Activated CD4-positive, alpha-beta memory T cell treated with anti-CD3 and anti-CD28 coated beads, Interleukin-2, amount 10 ng/mL, durations not matched to agents 7 days and 5 days (primary cell): ENCODE measurements around the gene PDZD8. TPM values are rescaled to one million over a fixed set of nuclear protein-coding genes. Genes with fewer than 3 reads are reported as not detected.

ENCODE experiments used
- CTCF ChIA-PET: fragments of 350-600 bp; sonication (Branson Sonifier 250); formaldehyde crosslinking; loops from one replicate; lab custom pipeline; 2021; ENCODE audit warnings: antibody characterized with exemption, inconsistent platforms; lab: Charles Lee
- POLR2A ChIA-PET: fragments of 350-600 bp; sonication (Branson Sonifier 250); formaldehyde crosslinking; loops from one replicate; lab custom pipeline; 2021; ENCODE audit warnings: antibody characterized with exemption; lab: Charles Lee
- DNase-seq: peaks from one replicate; pipeline ENCODE4 v3.0.0-alpha.2; 2020
- H3K27ac Mint-ChIP-seq: one replicate; pipeline ENCODE4 v1.8.0; 2021; ENCODE audit warnings: mild to moderate bottlenecking, mixed read lengths
- H3K27me3 Mint-ChIP-seq: one replicate; pipeline ENCODE4 v1.8.0; 2021; ENCODE audit warnings: mixed read lengths
- H3K36me3 Mint-ChIP-seq: one replicate; pipeline ENCODE4 v1.8.0; 2021; ENCODE audit warnings: low read depth, mixed read lengths
- H3K4me1 Mint-ChIP-seq: one replicate; pipeline ENCODE4 v1.8.0; 2021; ENCODE audit warnings: mixed read lengths
- H3K4me3 Mint-ChIP-seq: one replicate; pipeline ENCODE4 v1.8.0; 2021; ENCODE audit warnings: mild to moderate bottlenecking, mixed read lengths
- H3K9me3 Mint-ChIP-seq: one replicate; pipeline ENCODE4 v1.8.0; 2021; ENCODE audit warnings: mixed read lengths
- total RNA-seq, 2 experiments: library from RNA; stranded (reverse); gene quantifications; one replicate each; pipeline ENCODE4 v1.2.3, GENCODE V29; 2021

The PDZD8 gene, protein sequence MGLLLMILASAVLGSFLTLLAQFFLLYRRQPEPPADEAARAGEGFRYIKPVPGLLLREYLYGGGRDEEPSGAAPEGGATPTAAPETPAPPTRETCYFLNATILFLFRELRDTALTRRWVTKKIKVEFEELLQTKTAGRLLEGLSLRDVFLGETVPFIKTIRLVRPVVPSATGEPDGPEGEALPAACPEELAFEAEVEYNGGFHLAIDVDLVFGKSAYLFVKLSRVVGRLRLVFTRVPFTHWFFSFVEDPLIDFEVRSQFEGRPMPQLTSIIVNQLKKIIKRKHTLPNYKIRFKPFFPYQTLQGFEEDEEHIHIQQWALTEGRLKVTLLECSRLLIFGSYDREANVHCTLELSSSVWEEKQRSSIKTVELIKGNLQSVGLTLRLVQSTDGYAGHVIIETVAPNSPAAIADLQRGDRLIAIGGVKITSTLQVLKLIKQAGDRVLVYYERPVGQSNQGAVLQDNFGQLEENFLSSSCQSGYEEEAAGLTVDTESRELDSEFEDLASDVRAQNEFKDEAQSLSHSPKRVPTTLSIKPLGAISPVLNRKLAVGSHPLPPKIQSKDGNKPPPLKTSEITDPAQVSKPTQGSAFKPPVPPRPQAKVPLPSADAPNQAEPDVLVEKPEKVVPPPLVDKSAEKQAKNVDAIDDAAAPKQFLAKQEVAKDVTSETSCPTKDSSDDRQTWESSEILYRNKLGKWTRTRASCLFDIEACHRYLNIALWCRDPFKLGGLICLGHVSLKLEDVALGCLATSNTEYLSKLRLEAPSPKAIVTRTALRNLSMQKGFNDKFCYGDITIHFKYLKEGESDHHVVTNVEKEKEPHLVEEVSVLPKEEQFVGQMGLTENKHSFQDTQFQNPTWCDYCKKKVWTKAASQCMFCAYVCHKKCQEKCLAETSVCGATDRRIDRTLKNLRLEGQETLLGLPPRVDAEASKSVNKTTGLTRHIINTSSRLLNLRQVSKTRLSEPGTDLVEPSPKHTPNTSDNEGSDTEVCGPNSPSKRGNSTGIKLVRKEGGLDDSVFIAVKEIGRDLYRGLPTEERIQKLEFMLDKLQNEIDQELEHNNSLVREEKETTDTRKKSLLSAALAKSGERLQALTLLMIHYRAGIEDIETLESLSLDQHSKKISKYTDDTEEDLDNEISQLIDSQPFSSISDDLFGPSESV
- total RNA-seq: 10 to 100 TPM; 12.3 to 12.8 TPM

DNA sequence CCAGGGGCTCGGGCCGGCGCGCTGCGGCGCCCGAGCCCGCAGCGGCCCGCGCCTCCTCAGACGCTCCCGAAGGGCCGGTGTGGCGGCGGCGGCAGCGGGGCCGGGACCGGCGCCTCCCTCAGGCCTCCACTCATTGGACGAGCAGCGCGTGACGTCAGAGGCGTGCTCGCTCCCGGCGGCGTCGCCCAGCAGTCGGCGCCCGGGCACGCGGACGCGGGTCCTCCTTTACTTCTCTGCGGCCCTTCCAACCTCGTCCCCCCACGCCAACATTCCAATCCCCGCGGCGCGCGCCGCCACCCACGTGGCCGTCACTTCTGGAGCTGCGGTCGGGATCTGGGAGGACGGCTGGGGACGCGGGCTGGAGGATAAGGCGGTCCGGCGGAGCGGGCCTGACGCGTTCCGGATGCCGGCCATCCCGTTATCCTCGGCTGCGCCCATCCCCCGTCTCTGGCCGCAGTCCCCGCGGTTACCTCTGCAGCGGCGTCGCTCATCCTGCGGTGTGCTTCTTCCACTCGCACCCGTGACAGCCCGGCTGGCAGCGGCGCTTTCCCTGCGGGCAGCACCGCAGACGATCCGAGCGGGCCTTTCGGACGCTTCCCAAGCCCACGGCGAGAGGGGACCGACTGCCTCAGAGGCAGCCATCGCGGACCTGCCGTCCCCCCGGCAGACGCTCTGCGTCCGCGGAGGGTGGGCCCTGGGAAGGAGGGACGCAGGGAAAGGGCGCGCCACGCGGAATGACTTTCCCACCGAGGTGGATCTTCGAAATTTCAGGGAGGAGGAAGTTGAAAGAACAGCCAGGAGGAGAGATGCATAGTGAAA, at the start of gene PDZD8:
Gene PDZD8 (minus strand): TSS at position 81 of the 819 bp plus-strand sequence. CDS start 213 bp downstream, outside the sequence.
- no peaks in the 10 kb centered on the region for H3K9me3 Mint-ChIP-seq
- peaks cover 36% of the 10 kb centered on the region for H3K27me3 Mint-ChIP-seq
- H3K4me1 Mint-ChIP-seq: peaks cover 26% of the 10 kb centered on the region
- peak within 1 kb of the TSS; percentile 96 for H3K4me3 Mint-ChIP-seq
- peaks cover 7% of the 10 kb centered on the region for H3K36me3 Mint-ChIP-seq
- DNase-seq: peak; percentile 89
- POLR2A ChIA-PET: no interaction called here
- peak within 1 kb of the TSS; percentile 78 for H3K27ac Mint-ChIP-seq
- CTCF ChIA-PET: no interaction called here

DNA sequence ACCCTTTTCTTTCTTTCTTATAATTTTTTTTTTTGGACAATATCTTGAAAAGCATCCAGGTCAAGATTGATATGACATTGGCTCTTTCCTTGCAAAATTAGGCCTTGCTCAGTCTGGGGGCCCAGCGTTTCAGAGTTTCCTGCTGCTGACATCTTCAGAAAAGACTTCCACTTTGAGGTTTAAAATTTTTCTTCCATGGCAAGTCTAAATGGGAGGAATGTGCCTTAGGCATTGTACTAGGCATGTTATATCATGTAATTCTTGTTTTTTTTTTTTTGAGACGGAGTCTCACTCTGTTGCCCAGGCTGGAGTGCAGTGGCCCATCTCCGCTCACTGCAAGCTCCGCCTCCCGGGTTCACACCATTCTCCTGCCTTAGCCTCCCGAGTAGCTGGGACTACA, 48.9 kb upstream of the PDZD8 start:
- DNase-seq: no peak
- Mint-ChIP-seq H3K27ac (no peak overlapping the region), H3K36me3 (no peaks in the 10 kb centered on the region), H3K9me3 (no peaks in the 10 kb centered on the region), H3K27me3 (peaks cover 2% of the 10 kb centered on the region), H3K4me3 (no peak overlapping the region), H3K4me1 (no peaks in the 10 kb centered on the region)
- ChIA-PET POLR2A (no interaction called here), CTCF (interaction anchor here (0.7 to 1.5 kb wide), 3 partner anchors 11 to 1554 kb away, joined by 3 to 5 read pairs (median 3); no protein-coding TSS in a partner anchor)

DNA sequence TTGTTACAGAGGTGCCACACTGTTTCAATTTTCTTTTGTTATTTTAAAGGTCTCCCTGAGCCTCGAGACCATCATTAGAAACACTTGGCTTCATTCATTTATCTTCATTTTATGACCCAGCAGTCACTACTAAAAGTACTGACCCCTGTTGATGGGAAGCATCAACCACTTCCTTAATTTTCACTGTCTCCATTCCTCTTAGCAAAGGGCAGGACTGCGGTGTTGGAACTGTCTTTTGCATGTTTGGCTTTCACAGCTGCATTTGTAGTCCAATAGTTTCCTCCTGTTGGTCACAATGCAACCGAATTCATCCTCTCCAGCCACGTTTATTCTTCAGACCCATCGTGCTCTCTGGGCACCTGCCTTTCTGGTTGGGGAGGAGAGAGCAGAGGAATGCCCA, 46.7 kb upstream of the PDZD8 start:
- Mint-ChIP-seq H3K9me3 (no peaks in the 10 kb centered on the region), H3K4me3 (no peak overlapping the region), H3K27me3 (peaks cover 5% of the 10 kb centered on the region), H3K36me3 (no peaks in the 10 kb centered on the region), H3K27ac (no peak overlapping the region), H3K4me1 (no peaks in the 10 kb centered on the region)
- ChIA-PET CTCF (interaction anchor here (0.7 kb wide), 1 partner anchor 253 kb away, joined by 3 read pairs; no protein-coding TSS in a partner anchor), POLR2A (no interaction called here)
- DNase-seq: no peak

DNA sequence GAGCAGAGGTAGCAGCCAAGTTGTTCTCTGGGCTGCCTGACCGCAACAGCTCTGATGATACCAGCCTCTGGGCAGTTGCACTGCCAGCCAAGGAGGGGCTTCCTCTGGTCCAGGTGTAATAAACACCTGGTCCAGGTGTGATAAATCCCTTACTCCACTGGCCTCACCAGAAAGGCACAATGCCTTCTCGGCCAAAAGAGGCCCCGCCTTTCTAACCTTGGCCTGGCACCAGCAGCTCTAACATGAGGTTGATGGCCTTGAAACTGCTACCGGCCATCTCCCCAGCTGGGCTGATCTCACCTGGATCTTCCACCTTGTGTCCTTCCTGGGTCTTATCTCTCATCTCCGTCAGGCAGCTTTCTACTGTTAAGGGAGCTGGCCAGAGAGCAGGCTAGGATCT, 45.5 kb upstream of the PDZD8 start:
- DNase-seq: no peak
- Mint-ChIP-seq H3K27ac (no peak overlapping the region), H3K4me1 (no peaks in the 10 kb centered on the region), H3K4me3 (no peak overlapping the region), H3K36me3 (no peaks in the 10 kb centered on the region), H3K9me3 (no peaks in the 10 kb centered on the region), H3K27me3 (peaks cover 3% of the 10 kb centered on the region)
- POLR2A ChIA-PET: no interaction called here
- CTCF ChIA-PET: no interaction called here

DNA sequence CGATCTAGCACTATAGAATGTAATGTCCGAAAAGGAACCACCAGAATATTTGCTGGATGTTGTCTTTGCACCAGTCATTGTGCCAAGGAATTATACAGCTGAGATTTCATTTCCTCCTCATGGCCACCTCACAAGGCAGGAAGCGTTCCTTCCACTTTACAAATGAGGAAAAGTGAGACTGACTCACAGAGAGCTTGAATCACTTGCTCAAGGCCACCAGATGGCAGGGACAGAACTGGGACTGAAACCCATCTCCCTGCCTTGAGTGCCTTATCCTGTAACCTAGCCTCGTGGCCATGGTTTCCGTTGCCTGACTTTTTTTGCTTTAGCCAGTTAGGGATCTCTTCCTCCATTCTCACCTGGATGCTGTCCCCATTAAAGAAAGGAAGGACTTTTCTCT, 44.7 kb upstream of the PDZD8 start:
- ChIA-PET CTCF (no interaction called here), POLR2A (no interaction called here)
- Mint-ChIP-seq H3K27ac (no peak overlapping the region), H3K9me3 (no peaks in the 10 kb centered on the region), H3K36me3 (no peaks in the 10 kb centered on the region), H3K4me3 (no peak overlapping the region), H3K27me3 (peaks cover 3% of the 10 kb centered on the region), H3K4me1 (no peaks in the 10 kb centered on the region)
- no peak for DNase-seq

DNA sequence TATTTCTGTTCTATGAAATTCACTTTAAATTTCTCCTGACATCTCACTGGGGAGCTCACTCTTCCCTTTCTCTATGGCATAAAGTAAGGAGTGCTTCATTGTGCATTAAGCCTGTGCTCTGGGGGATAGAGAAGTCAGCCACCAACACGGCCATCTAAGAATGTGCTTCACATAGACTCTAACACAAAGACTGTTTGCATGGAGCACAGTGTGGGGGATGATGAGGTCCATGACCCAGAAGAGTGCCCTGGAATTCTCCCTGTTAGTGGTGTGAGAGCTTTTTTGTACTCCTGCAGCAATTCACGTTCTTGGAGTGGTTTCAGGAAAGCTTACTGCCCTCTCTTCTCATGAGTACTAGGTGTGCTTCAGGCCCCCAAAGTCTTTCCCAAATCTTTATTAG, 43.9 kb upstream of the PDZD8 start:
- Mint-ChIP-seq H3K36me3 (no peaks in the 10 kb centered on the region), H3K27ac (no peak overlapping the region), H3K27me3 (peaks cover 3% of the 10 kb centered on the region), H3K9me3 (no peaks in the 10 kb centered on the region), H3K4me3 (no peak overlapping the region), H3K4me1 (no peaks in the 10 kb centered on the region)
- CTCF ChIA-PET: no interaction called here
- POLR2A ChIA-PET: no interaction called here
- no peak for DNase-seq

DNA sequence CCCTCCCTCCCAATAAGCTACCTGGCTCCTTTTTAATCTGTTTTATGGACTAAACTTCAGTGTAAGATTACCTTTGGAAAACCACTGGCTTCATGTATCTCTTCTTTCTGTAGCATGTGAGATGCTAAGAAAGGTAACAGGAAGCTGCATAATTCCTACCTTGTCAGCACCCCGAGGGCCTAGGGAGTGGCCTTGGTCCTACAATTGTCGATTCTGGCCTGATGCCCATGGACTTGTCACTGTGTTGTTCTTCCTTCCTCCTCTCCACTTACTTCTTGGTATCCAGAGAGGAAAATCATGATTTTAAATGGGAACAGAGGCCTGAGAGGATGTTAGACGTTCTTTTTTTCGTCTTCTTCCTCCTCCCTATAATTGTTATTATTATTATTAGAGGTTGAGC, 42.9 kb upstream of the PDZD8 start:
- Mint-ChIP-seq H3K4me1 (no peaks in the 10 kb centered on the region), H3K36me3 (no peaks in the 10 kb centered on the region), H3K27ac (no peak overlapping the region), H3K4me3 (no peak overlapping the region), H3K9me3 (no peaks in the 10 kb centered on the region), H3K27me3 (peaks cover 3% of the 10 kb centered on the region)
- DNase-seq: no peak
- ChIA-PET POLR2A (no interaction called here), CTCF (no interaction called here)

DNA sequence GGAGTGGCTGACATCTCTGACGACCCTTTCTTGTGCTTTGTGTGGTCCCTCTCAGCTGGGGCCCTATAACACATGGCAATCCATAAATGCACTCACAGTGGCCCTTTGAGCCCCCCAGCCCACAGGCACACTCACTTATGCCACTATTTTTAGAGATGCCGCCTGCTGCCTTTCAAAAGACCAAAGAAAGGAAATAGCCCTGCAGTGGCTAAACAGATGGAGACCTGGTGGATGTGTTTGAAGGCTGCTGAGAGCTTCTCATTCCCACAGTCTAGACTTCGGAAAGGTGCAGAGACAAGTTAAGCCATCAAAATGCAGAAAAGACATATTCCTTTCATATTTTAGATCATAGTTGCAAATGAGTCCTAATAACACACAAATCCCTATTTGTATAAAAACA, 42.0 kb upstream of the PDZD8 start:
- Mint-ChIP-seq H3K4me1 (no peaks in the 10 kb centered on the region), H3K4me3 (no peak overlapping the region), H3K27ac (no peak overlapping the region), H3K27me3 (peaks cover 8% of the 10 kb centered on the region), H3K9me3 (no peaks in the 10 kb centered on the region), H3K36me3 (no peaks in the 10 kb centered on the region)
- POLR2A ChIA-PET: no interaction called here
- CTCF ChIA-PET: no interaction called here
- DNase-seq: no peak

DNA sequence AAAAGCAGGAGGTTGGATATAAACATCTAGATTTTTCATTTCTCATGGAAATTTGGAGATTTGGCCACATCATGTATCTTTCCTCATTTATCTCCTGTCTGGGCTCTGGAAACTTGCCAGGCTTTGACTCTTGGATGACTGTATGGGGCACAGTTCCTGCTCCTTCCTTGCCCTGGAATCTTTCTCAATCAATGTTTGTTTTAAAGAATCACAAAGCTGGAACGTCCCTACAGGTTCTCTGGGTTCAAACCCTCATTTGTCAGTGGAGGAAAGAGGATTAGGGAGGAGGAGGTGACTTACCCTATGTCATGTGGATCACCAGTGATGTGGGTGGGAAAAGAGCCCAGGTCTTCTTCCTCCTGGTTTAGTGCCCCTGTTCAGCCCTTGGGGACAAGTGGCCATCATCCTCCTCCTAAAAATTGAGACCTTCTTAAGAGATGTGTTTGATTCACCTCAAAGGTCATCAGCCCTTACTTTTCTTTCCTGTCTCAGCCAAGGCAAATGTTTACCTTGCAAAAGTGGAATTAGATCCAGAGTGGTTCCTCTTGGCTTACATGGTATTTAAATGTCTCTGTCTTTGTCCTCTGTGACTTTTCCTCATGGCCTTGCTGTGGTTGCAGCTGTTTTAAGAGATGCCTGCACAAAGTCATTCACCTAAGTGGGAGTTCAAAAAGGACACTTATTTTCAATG, 38.8 kb upstream of the PDZD8 start:
- no peak overlapping the region for H3K27ac Mint-ChIP-seq
- H3K9me3 Mint-ChIP-seq: no peaks in the 10 kb centered on the region
- ChIA-PET CTCF (no interaction called here), POLR2A (no interaction called here)
- H3K27me3 Mint-ChIP-seq: peaks cover 15% of the 10 kb centered on the region
- no peak overlapping the region for H3K4me3 Mint-ChIP-seq
- H3K4me1 Mint-ChIP-seq: no peaks in the 10 kb centered on the region
- H3K36me3 Mint-ChIP-seq: no peaks in the 10 kb centered on the region
- DNase-seq: no peak

DNA sequence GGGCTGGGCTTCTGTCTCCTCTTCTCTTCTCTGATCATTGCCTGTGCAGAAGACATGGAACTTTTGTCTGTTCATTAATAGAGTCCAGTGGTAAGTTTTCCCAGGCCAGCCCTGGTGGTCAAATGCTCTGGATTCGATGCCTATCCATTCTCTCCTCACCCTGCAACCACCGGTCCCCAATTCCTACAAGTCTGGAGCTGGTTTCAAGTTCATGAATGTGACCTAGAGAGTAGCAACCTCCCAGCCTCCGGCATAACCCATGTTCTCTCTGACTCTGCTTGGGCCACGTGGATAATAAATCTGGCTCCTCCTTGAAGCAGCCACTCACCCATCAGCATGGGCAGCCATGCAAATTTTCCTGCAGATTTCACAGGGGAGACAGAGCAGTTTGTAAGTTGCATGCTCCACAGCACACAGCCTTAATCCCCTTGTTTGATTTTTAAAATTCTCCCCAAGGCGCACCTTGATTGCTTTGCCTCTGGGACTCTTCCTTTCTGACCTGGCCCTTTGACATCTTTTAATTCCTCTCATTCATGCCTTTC, 37.3 kb upstream of the PDZD8 start:
- H3K27me3 Mint-ChIP-seq: peaks cover 15% of the 10 kb centered on the region
- no peaks in the 10 kb centered on the region for H3K4me1 Mint-ChIP-seq
- H3K27ac Mint-ChIP-seq: no peak overlapping the region
- POLR2A ChIA-PET: no interaction called here
- H3K36me3 Mint-ChIP-seq: no peaks in the 10 kb centered on the region
- no peak overlapping the region for H3K4me3 Mint-ChIP-seq
- CTCF ChIA-PET: no interaction called here
- no peaks in the 10 kb centered on the region for H3K9me3 Mint-ChIP-seq
- no peak for DNase-seq

DNA sequence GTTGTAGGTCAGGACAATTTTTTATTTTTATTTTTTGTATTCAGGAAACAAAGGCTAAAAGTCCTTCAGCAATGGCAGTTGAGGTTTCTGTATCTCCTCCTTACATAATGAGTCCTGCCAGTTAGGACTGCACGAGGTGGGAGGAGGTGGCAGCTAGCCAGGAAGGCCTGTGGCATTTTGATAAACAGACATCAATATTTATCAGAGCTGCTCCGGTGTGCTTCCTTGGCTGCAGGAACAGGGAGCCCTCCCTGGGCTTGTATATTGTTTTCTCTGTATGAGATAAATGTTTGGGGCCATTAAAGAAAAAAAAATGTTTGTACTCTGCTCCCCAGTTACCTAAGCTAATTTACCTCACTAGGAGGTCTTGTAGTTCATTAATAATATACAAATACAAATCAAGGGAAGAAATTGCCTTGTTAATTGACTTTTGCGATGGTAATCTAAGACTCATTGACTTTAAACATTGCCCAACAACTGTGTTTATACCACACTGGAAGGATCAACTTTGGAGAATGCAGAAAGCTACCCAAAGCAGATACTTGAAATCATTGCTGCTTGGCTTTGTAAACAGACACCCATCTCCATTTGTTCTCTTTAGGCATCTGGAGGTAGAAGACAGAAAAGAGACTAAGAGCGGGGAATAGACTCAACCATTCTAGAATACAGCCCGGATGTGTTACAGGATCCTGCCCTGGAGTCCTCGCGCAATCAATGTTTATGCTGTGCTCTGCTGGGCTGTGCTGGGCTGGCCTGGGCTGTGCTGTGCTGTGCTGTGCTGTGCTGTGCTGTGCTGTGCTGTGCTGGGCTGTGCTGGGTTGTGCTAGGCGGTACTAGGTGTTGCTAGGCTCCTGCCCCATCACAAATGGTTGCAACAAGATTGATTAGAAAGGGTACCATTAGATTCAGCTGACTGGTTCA, 36.5 kb upstream of the PDZD8 start:
- Mint-ChIP-seq H3K27me3 (peaks cover 11% of the 10 kb centered on the region), H3K9me3 (no peaks in the 10 kb centered on the region), H3K27ac (no peak overlapping the region), H3K36me3 (no peaks in the 10 kb centered on the region), H3K4me1 (no peaks in the 10 kb centered on the region), H3K4me3 (no peak overlapping the region)
- POLR2A ChIA-PET: no interaction called here
- CTCF ChIA-PET: no interaction called here
- DNase-seq: no peak
